MM.1S (cell line): ENCODE results near the gene RSRC1.

Experiments used
- DNase-seq: peaks from one replicate; pipeline ENCODE4 v3.0.0-alpha.2; 2015
- H2AFZ ChIP-seq: fragments of 300-600 bp; sonication (generic); 2 replicates; pipeline ENCODE4 v1.6.0; 2016; ENCODE audit warnings: antibody characterized with exemption, low read length
- H3F3A ChIP-seq: fragments of 300-600 bp; sonication (generic); 2 replicates; pipeline ENCODE4 v1.6.1; 2016; ENCODE audit warnings: mild to moderate bottlenecking, antibody characterized with exemption, low read length, moderate library complexity, mixed read lengths; ENCODE audit not compliant: insufficient read depth
- H3K27ac ChIP-seq: fragments of 300-600 bp; sonication (generic); 2 replicates; pipeline ENCODE4 v1.5.1; 2016; ENCODE audit warnings: mild to moderate bottlenecking, low read length
- H3K27me3 ChIP-seq: fragments of 300-600 bp; sonication (generic); replicated peaks from 2 replicates; pipeline ENCODE4 v1.6.0; 2016; ENCODE audit warnings: low read length; ENCODE audit not compliant: insufficient read depth
- H3K36me3 ChIP-seq: fragments of 300-600 bp; sonication (generic); replicated peaks from 2 replicates; pipeline ENCODE4 v1.6.1; 2016; ENCODE audit warnings: mild to moderate bottlenecking, low read length, mixed read lengths; ENCODE audit not compliant: insufficient read depth
- H3K4me1 ChIP-seq: fragments of 300-600 bp; sonication (generic); 2 replicates; pipeline ENCODE4 v1.6.1; 2016; ENCODE audit warnings: low read length, mixed read lengths
- H3K4me2 ChIP-seq: fragments of 300-600 bp; sonication (generic); 2 replicates; pipeline ENCODE4 v1.6.0; 2016; ENCODE audit warnings: low read depth, low read length
- H3K4me3 ChIP-seq: fragments of 300-600 bp; sonication (generic); 2 replicates; pipeline ENCODE4 v1.5.1; 2016; ENCODE audit warnings: low read length, mixed read lengths
- H3K79me2 ChIP-seq: fragments of 300-600 bp; sonication (generic); 2 replicates; pipeline ENCODE4 v1.6.1; 2016; ENCODE audit warnings: mixed run types, low read length, mixed read lengths
- H3K9ac ChIP-seq: fragments of 300-600 bp; sonication (generic); 2 replicates; pipeline ENCODE4 v1.6.1; 2016; ENCODE audit warnings: low read length, mixed read lengths
- H3K9me2 ChIP-seq: fragments of 300-600 bp; sonication (generic); replicated peaks from 2 replicates; pipeline ENCODE4 v1.6.1; 2016; ENCODE audit warnings: mild to moderate bottlenecking, low read length, mixed read lengths; ENCODE audit not compliant: insufficient read depth
- H3K9me3 ChIP-seq: fragments of 300-600 bp; sonication (generic); replicated peaks from 2 replicates; pipeline ENCODE4 v1.6.1; 2016; ENCODE audit warnings: mild to moderate bottlenecking, low read length, mixed read lengths; ENCODE audit not compliant: insufficient read depth
- H4K20me1 ChIP-seq: fragments of 300-600 bp; sonication (generic); 2 replicates; pipeline ENCODE4 v1.6.1; 2016; ENCODE audit warnings: mild to moderate bottlenecking, low read length, moderate library complexity, mixed read lengths; ENCODE audit not compliant: insufficient read depth
- CTCF ChIP-seq: fragments of 300-600 bp; sonication (generic); IDR thresholded peaks from 2 replicates; pipeline ENCODE4 v1.5.1; 2016; ENCODE audit warnings: antibody characterized with exemption, low read length, mixed read lengths
- EZH2 ChIP-seq: fragments of 300-600 bp; sonication (generic); optimal IDR thresholded peaks from 2 replicates; pipeline ENCODE3; 2017; ENCODE audit warnings: low read depth, mild to moderate bottlenecking, antibody characterized with exemption, low read length, mixed read lengths
- EZH2phosphoT487 ChIP-seq: fragments of 300-600 bp; sonication (generic); IDR thresholded peaks from 2 replicates; pipeline ENCODE4 v1.6.1; 2018; ENCODE audit warnings: antibody characterized with exemption, low read length

The RSRC1 gene

GRCh38 chr3:158359339-158359738, 249.4 kb downstream of the RSRC1 start:
- Histone ChIP-seq H3F3A (peaks cover 13% of the 10 kb centered on the region; the same call in 1 of the 2 replicates), H3K79me2 (peaks cover 15% of the 10 kb centered on the region; the same call in 1 of the 2 replicates), H3K36me3 (0 out of 2 replicates have a peak, but pooled peaks cover 3% of the 10 kb centered on the region), H3K9me3 (no peaks in the 10 kb centered on the region), H3K9ac (no peak overlapping the region), H2AFZ (no peak overlapping the region), H3K4me2 (no peak overlapping the region), H3K4me3 (no peak overlapping the region), H3K9me2 (no peaks in the 10 kb centered on the region), H4K20me1 (no peaks in the 10 kb centered on the region), H3K4me1 (peaks cover 30% of the 10 kb centered on the region), H3K27ac (no peak overlapping the region), H3K27me3 (no peaks in the 10 kb centered on the region)
- DNase-seq: no peak
- TF ChIP-seq CTCF (no peak), EZH2 (no peak), EZH2phosphoT487 (no peak)

- Histone ChIP-seq H2AFZ (no peak overlapping the region), H3K9me3 (no peaks in the 10 kb centered on the region), H3K9ac (no peak overlapping the region), H3K79me2 (peaks cover 9% of the 10 kb centered on the region; the same call in 1 of the 2 replicates), H3K27me3 (no peaks in the 10 kb centered on the region), H3F3A (peaks cover 7% of the 10 kb centered on the region; the same call in 1 of the 2 replicates), H4K20me1 (no peaks in the 10 kb centered on the region), H3K4me2 (no peak overlapping the region), H3K4me3 (no peak overlapping the region), H3K4me1 (peaks cover 19% of the 10 kb centered on the region), H3K36me3 (no peaks in the 10 kb centered on the region), H3K9me2 (no peaks in the 10 kb centered on the region), H3K27ac (no peak overlapping the region)
- TF ChIP-seq CTCF: no peak
- no peak for TF ChIP-seq EZH2phosphoT487
- no peak for TF ChIP-seq EZH2
- DNase-seq: no peak
Observed at GRCh38 chr3:158360756-158361448, 251.0 kb downstream of the RSRC1 start.

- Histone ChIP-seq H3K9me2 (no peaks in the 10 kb centered on the region), H3K4me2 (no peak overlapping the region), H3K79me2 (no peaks in the 10 kb centered on the region), H3K4me1 (peaks cover 8% of the 10 kb centered on the region), H3K9ac (no peak overlapping the region), H3K4me3 (no peak overlapping the region), H3F3A (no peaks in the 10 kb centered on the region), H3K27ac (no peak overlapping the region), H3K9me3 (no peaks in the 10 kb centered on the region), H2AFZ (no peak overlapping the region), H3K27me3 (no peaks in the 10 kb centered on the region), H3K36me3 (no peaks in the 10 kb centered on the region), H4K20me1 (no peaks in the 10 kb centered on the region)
- no peak for DNase-seq
- TF ChIP-seq CTCF (no peak), EZH2phosphoT487 (no peak), EZH2 (no peak)
Observed at GRCh38 chr3:158368271-158368670, 258.4 kb downstream of the RSRC1 start.
